Right lobe of liver (tissue), 4 donors: ENCODE data around the gene LRMDA.
"Not testable (repeated sequence)": the region's sequence is repeated elsewhere in the genome, so short reads cannot be mapped to it uniquely, and the experiment has no call there.

ENCODE experiments used
- CTCF ChIP-seq, 4 donors: fragments of 200-600 bp in 3 of 4; fragments of 450-650 bp in 1 of 4; IDR thresholded peaks; one replicate each; pipeline versions ENCODE4 v1.5.1 to v1.8.0; 2016 to 2022; ENCODE audit warnings: antibody characterized with exemption in 4 of 4, mild to moderate bottlenecking in 2 of 4
- POLR2A ChIP-seq: fragments of 450-650 bp; IDR thresholded peaks from one replicate; pipeline ENCODE4 v1.6.1; 2017; ENCODE audit warnings: antibody characterized with exemption, mild to moderate bottlenecking
- donor health status: DM: no; HTN: no; CAD: no.
- donor health status: DM: no; HTN: no; CAD: no.
- donor health status: DM: no; HTN: yes; CAD: no.

- not testable (repeated sequence) for TF ChIP-seq CTCF (IDR thresholded peaks at IDR 0.05); POLR2A
Measured at GRCh38 chr10:76526833-76527232, 1095.4 kb downstream of the LRMDA start.
